Transverse colon (tissue), 4 donors: ENCODE results near the gene TM9SF3. TPM values are rescaled to one million over a fixed set of nuclear protein-coding genes. Genes with fewer than 3 reads are reported as not detected.

Source experiments
- DNase-seq: peaks from one replicate; pipeline ENCODE4 v3.0.0-alpha.2; 2019
- H3K27ac ChIP-seq, 4 donors: fragments of 200-600 bp; sonication (generic); 2 replicates each; pipeline ENCODE4 v1.5.1; 2016 to 2018; ENCODE audit warnings: inconsistent platforms in 4 of 4
- H3K27me3 ChIP-seq: fragments of 200-600 bp; sonication (generic); 2 replicates; pipeline ENCODE4 v1.5.1; 2017; ENCODE audit warnings: inconsistent platforms
- H3K36me3 ChIP-seq, 4 donors: fragments of 200-600 bp; sonication (generic); 2 replicates each; pipeline ENCODE4 v1.5.1; 2017 to 2019; ENCODE audit warnings: inconsistent platforms in 4 of 4
- H3K4me1 ChIP-seq, 4 donors: fragments of 200-600 bp; sonication (generic); 2 replicates each; pipeline ENCODE4 v1.5.1; 2017 to 2020; ENCODE audit warnings: inconsistent platforms in 4 of 4
- H3K4me3 ChIP-seq, 4 donors: fragments of 200-600 bp; sonication (generic); 1 replicate in 1 of 4; 2 replicates in 3 of 4; pipeline versions ENCODE4 v1.5.1 to v1.6.1; 2017 to 2019; ENCODE audit warnings: inconsistent platforms in 4 of 4
- H3K9me3 ChIP-seq, 2 donors: fragments of 200-600 bp; sonication (generic); 2 replicates each; pipeline ENCODE4 v1.5.1; 2017 to 2019; ENCODE audit warnings: inconsistent platforms in 2 of 2
- CTCF ChIP-seq, 5 experiments: fragments of 200-600 bp in 3 of 5; fragments of 450-650 bp in 2 of 5; sonication (generic) in 3 of 5; IDR thresholded peaks; 1 replicate in 2 of 5; 2 replicates in 3 of 5; pipeline ENCODE4 v1.5.1; 2016 to 2017; ENCODE audit warnings: antibody characterized with exemption in 5 of 5, inconsistent platforms in 3 of 5, mild to moderate bottlenecking in 2 of 5, moderate library complexity in 1 of 5
- EP300 ChIP-seq: sonication (generic); formaldehyde crosslinking; IDR thresholded peaks from one replicate; pipeline ENCODE4 v1.6.1; 2017; ENCODE audit warnings: antibody characterized with exemption, low read depth
- POLR2A ChIP-seq: fragments of 450-650 bp; IDR thresholded peaks from one replicate; pipeline ENCODE4 v1.6.1; 2016; ENCODE audit warnings: antibody characterized with exemption, mild to moderate bottlenecking, moderate library complexity
- POLR2AphosphoS5 ChIP-seq, 3 donors: sonication (generic); formaldehyde crosslinking; IDR thresholded peaks; one replicate each; pipeline ENCODE4 v1.6.1; 2016; ENCODE audit warnings: antibody characterized with exemption in 3 of 3
- WGBS, 2 donors: methylation state at CpG; one replicate each; pipeline ENCODE4 v1.1.5; 2018; ENCODE audit warnings: low coverage in 1 of 2; 5-methylcytosine and 5-hydroxymethylcytosine counted together
- in situ Hi-C, 4 donors: fragments of 200-750 bp; cut with MboI; loops; one replicate each; pipeline versions ENCODE4 v1.15.0 to v1.15.1; 2017; ENCODE audit warnings: low sequenced_read_pairs in 3 of 4, low pct_ligation_motif_present in 1 of 4, low pct_unique_long_range_greater_than_20kb in 1 of 4
- intact Hi-C: fragments of 100-400 bp; cut with DNase I; formaldehyde crosslinking; loops from one replicate; pipeline ENCODE4 v1.15.1; 2023; ENCODE audit warnings: low total_unique reads
- small RNA-seq, 4 donors: library from RNA; depleted of rRNA; stranded (forward); fragments of <200 nt; gene quantifications; one replicate each; pipeline ENCODE3, GENCODE V24; 2016
- total RNA-seq, 4 donors: library from RNA; depleted of rRNA; stranded (reverse); fragments of >200 nt; gene quantifications; one replicate each; pipeline ENCODE4 v1.1.0, GENCODE V29; 2016

TM9SF3 gene
- total RNA-seq, 4 donors from 2014 or later = 34.4 to 133 (median 77.3) TPM

DNA sequence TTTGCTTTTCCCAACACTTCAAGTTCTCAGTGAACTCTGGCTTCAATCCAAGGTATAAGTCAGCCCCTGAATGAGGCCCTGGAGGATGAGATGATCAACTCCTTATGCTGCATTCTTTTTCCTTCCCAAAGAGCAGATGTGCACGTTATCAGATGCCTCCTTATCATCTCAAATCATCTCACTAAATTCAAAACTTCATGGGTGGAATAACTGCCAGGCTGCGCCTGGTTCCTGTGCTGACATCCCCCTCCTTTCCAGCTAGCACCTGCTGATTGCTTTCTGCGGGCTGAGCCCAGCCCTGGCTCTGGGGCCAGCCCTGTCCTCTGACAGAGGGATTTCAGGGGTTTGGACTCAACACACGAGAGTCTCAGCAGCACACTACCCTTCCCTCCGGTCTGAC, 118.0 kb downstream of the TM9SF3 start:
- DNase-seq = no peak
- intact Hi-C loops = no loop called here
- WGBS, 2 donors = 30 to 55% methylated on average over 3 to 5 of the region's 5 CpGs
- Histone ChIP-seq H3K36me3 (no peaks in the 10 kb centered on the region), H3K27ac (no peak overlapping the region), H3K27me3 (peaks cover 11% of the 10 kb centered on the region), H3K4me1 (no peaks in the 10 kb centered on the region), H3K4me3 (no peak overlapping the region), H3K9me3 (no peaks in the 10 kb centered on the region)
- no peak for TF ChIP-seq POLR2AphosphoS5 (IDR thresholded peaks at IDR 0.05)
- no peak for TF ChIP-seq POLR2A
- TF ChIP-seq CTCF (IDR thresholded peaks at IDR 0.05) = no peak
- no peak for TF ChIP-seq EP300
- in situ Hi-C loops = no loop called here

Small RNAs within 50 kb of the gene (small RNA-seq; reads per million reads assigned to genes)
- 0 reads per million in 4 donors for gene RNA5SP324

Other genes with a start within 250 kb of the TM9SF3 start
- not detected for gene OPALIN, start 228.0 kb downstream of the TM9SF3 start, total RNA-seq
- under 1 TPM in 2 of 4 donors, not detected in 2; 0.32 to 0.96 TPM for gene TLL2, start 73.1 kb downstream of the TM9SF3 start, total RNA-seq
- 10 to 100 TPM in 3 of 4 donors, 1 to 10 TPM in 1; 6.4 to 42.6 (median 16.3) TPM for gene PIK3AP1, start 133.5 kb upstream of the TM9SF3 start, total RNA-seq
- gene LCOR, start 245.3 kb upstream of the TM9SF3 start, total RNA-seq = 10 to 100 TPM; 47.2 to 86.4 (median 60.0) TPM